ENCODE data around the gene ITGAE. TPM values are rescaled to one million over a fixed set of nuclear protein-coding genes. Genes with fewer than 3 reads are reported as not detected.

ITGAE gene
- total and polyA plus RNA-seq, 2 experiments from 2014 or later, result 11.7 to 44.9 TPM

DNA sequence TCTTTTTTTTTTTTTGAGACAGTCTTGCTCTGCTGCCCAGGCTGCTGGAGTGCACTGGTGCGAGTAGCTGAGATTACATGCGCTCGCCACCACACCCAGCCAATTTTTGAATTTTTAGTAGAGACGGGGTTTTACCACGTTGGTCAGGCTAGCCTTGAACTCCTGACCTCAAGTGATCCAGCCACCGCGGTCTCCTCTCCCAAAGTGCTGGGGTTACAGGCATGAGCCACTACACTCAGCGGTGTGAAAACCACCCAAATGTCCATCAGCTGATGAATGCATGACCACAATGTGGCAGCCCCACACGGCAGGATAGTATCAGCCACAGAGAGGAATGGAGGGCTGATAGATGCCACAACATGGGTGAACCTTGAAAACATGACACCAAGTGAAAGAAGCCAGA lies 107.2 kb downstream of the ITGAE start (continued):
- no peak for TF ChIP-seq REST (IDR thresholded peaks at IDR 0.05; ENCODE audit: unreplicated experiment)

DNA sequence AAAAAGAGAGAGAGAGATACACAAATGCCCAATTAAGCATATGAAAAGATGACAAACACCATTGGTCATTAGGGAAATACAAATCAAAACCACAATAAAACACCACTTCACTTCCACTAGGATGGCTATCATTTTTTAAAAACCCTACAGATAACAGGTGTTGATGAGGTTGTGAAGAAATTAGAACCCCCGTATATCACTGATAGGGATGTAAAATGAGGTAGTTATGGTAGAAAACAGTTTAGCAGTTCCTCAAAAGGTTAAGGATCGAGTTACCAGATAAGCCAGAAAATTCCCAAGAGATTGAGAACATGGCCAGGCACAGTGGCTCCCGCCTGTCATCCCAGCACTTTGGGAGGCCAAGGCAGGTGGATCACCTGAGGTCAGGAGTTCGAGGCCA lies 107.8 kb downstream of the ITGAE start:
- H3K27ac ChIP-seq (ENCODE audit: low read depth), result no peak overlapping the region
- H3K27ac Mint-ChIP-seq, result no peak overlapping the region
- no peaks in the 10 kb centered on the region for H3K9me2 ChIP-seq (ENCODE audit: insufficient read depth)
- peaks cover 26% of the 10 kb centered on the region for H3K27me3 Mint-ChIP-seq (ENCODE audit: insufficient read depth, low read depth, poor library complexity)
- H3K9me3 Mint-ChIP-seq, result peaks cover 6% of the 10 kb centered on the region; the same call in 1 of the 3 replicates
- DNase-seq (ENCODE audit: low spot score) (no peak), ATAC-seq (no peak)
- no peaks in the 10 kb centered on the region for H3K79me2 ChIP-seq (replicated peaks; ENCODE audit: insufficient read depth)
- H3F3A ChIP-seq (replicated peaks; ENCODE audit: low read depth), result peaks cover 12% of the 10 kb centered on the region
- H3K4me3 Mint-ChIP-seq, result no peak overlapping the region
- H3K4me1 ChIP-seq (ENCODE audit: insufficient read depth), result peaks cover 16% of the 10 kb centered on the region; the same call in 1 of the 2 replicates
- no peaks in the 10 kb centered on the region for H3K36me3 Mint-ChIP-seq (ENCODE audit: low read depth)
- H3K4me3 ChIP-seq, result no peak overlapping the region
- H2AFZ ChIP-seq, result no peak overlapping the region
- peaks cover 14% of the 10 kb centered on the region for H3K4me1 Mint-ChIP-seq
- no peaks in the 10 kb centered on the region for H3K36me3 ChIP-seq (ENCODE audit: insufficient read depth)
- no peak overlapping the region for H3K4me2 ChIP-seq
- peaks cover 25% of the 10 kb centered on the region for H3K27me3 ChIP-seq (ENCODE audit: insufficient read depth)
- no peaks in the 10 kb centered on the region for H4K20me1 ChIP-seq (replicated peaks; ENCODE audit: insufficient read depth)
- no peak for TF ChIP-seq ZNF114 (CRISPR knock-in tag; IDR thresholded peaks at IDR 0.05)
- no peak for TF ChIP-seq JUNB (IDR thresholded peaks at IDR 0.05; ENCODE audit: unreplicated experiment)
- no peak for TF ChIP-seq ZNF462 (CRISPR knock-in tag; IDR thresholded peaks at IDR 0.05)
- no peak for TF ChIP-seq REST (IDR thresholded peaks at IDR 0.05; ENCODE audit: unreplicated experiment)
- TF ChIP-seq EZH2 (IDR thresholded peaks at IDR 0.05; ENCODE audit: low read depth, unreplicated experiment), result no peak
- TF ChIP-seq ZNF331 (CRISPR knock-in tag; IDR thresholded peaks at IDR 0.05; ENCODE audit: low read depth), result no peak
- no peak for TF ChIP-seq CREB1 (CRISPR knock-in tag; IDR thresholded peaks at IDR 0.05; ENCODE audit: low read depth)
- no peak for TF ChIP-seq EZH2phosphoT487 (IDR thresholded peaks at IDR 0.05; ENCODE audit: unreplicated experiment)
- TF ChIP-seq, protein P1, sequence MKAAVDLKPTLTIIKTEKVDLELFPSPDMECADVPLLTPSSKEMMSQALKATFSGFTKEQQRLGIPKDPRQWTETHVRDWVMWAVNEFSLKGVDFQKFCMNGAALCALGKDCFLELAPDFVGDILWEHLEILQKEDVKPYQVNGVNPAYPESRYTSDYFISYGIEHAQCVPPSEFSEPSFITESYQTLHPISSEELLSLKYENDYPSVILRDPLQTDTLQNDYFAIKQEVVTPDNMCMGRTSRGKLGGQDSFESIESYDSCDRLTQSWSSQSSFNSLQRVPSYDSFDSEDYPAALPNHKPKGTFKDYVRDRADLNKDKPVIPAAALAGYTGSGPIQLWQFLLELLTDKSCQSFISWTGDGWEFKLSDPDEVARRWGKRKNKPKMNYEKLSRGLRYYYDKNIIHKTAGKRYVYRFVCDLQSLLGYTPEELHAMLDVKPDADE (IDR thresholded peaks at IDR 0.05), result no peak

Data from GM23338 (cell line).